Thymus (tissue), 11 donors: ENCODE measurements around the gene OR10A6. TPM values are rescaled to one million over a fixed set of nuclear protein-coding genes. Genes with fewer than 3 reads are reported as not detected.

Experiments
- DNase-seq, 9 donors: peaks; one replicate each; pipeline ENCODE4 v3.0.0-alpha.2; 2013; ENCODE audit warnings: low spot score in 9 of 9, low read depth in 6 of 9, missing footprints in 1 of 9
- H3K27ac ChIP-seq, 2 donors: one replicate each; pipeline ENCODE4 v1.5.1; 2013; ENCODE audit warnings: control low read depth in 1 of 2, low read depth in 1 of 2, low read length in 1 of 2, mild to moderate bottlenecking in 1 of 2, moderate library complexity in 1 of 2
- H3K27me3 ChIP-seq, 2 donors: one replicate each; pipeline ENCODE4 v1.5.1; 2013; ENCODE audit warnings: low read length in 1 of 2; ENCODE audit not compliant: control insufficient read depth in 2 of 2, insufficient read depth in 1 of 2
- H3K36me3 ChIP-seq, 2 donors: one replicate each; pipeline ENCODE4 v1.5.1; 2013; ENCODE audit warnings: low read length in 1 of 2, mild to moderate bottlenecking in 1 of 2, moderate library complexity in 1 of 2; ENCODE audit not compliant: control insufficient read depth in 2 of 2, insufficient read depth in 2 of 2
- H3K4me1 ChIP-seq, 2 donors: one replicate each; pipeline ENCODE4 v1.5.1; 2013; ENCODE audit warnings: low read length in 2 of 2; ENCODE audit not compliant: control insufficient read depth in 2 of 2, insufficient read depth in 2 of 2
- H3K4me3 ChIP-seq, 2 donors: one replicate each; pipeline ENCODE4 v1.5.1; 2013; ENCODE audit warnings: low read length in 2 of 2, control low read depth in 1 of 2, mild to moderate bottlenecking in 1 of 2
- H3K9me3 ChIP-seq, 2 donors: one replicate each; pipeline ENCODE4 v1.5.1; 2013; ENCODE audit warnings: low read length in 1 of 2, mild to moderate bottlenecking in 1 of 2; ENCODE audit not compliant: control insufficient read depth in 2 of 2, insufficient read depth in 1 of 2
- WGBS: extraction: QIAGEN DNeasy Blood & Tissue Kit; methylation state at CpG from one replicate; pipeline ENCODE4 v1.1.7; 2013; 5-methylcytosine and 5-hydroxymethylcytosine counted together
- polyA plus RNA-seq: library from polyadenylated mRNA; stranded (reverse); fragments of 200-250 nt; gene quantifications from one replicate; pipeline ENCODE4 v1.2.3, GENCODE V29; 2013
- total RNA-seq: library from RNA; stranded (reverse); fragments of 120-200 nt; gene quantifications from one replicate; pipeline ENCODE4 v1.2.4, GENCODE V29; 2013
- donor health status: healthy.

The OR10A6 gene
- total and polyA plus RNA-seq, 2 donors = 0.05 TPM; not detected in 1

DNA sequence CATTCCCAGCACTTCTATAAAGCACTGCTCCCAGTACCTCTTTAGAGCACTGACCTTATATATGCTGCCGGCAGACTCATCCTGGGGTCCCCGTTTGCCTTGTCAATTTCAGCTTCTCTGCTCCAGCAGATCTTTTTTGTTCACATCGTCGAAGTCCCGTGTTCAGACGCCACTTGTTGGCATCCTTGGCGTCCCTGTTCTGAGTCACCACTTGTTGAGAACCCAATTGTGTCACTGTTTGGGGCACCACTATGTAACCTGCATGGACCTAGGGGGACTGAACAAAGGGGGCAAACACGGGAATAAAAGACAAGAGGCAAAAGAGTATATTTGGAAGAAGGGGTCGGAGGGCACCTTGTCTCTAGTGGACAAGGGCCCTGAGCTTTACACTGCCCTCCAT lies 25.5 kb downstream of the OR10A6 start:
- 89% methylated on average over 9 of the region's 9 CpGs for WGBS
- Histone ChIP-seq H3K27ac (no peak overlapping the region), H3K4me3 (no peak overlapping the region), H3K36me3 (no peaks in the 10 kb centered on the region), H3K4me1 (no peaks in the 10 kb centered on the region), H3K9me3 (no peaks in the 10 kb centered on the region), H3K27me3 (no peaks in the 10 kb centered on the region)
- no peak for DNase-seq

DNA sequence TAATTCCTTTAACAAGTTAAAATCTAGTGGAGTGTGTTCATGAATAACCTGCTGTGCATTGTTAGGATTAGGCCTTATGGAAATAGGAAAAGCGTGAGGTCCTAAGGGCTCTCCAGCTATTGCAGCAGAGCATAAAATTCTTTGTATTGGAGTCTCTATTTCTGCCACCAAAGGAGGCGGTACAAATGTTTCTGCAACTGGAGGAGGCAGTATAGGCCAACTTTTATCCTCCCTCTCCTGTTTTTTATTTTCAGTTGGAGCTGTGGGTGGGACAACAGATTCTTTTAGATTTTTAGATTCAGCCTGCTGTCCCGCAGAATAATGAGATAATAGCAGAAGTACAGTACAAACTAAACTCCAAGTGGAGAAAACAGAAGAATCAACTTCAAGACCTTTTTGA lies 26.2 kb downstream of the OR10A6 start:
- Histone ChIP-seq H3K27ac (no peak overlapping the region), H3K36me3 (no peaks in the 10 kb centered on the region), H3K4me3 (no peak overlapping the region), H3K4me1 (no peaks in the 10 kb centered on the region), H3K27me3 (no peaks in the 10 kb centered on the region), H3K9me3 (no peaks in the 10 kb centered on the region)
- 89% methylated on average over 3 of the region's 3 CpGs for WGBS
- DNase-seq = no peak

DNA sequence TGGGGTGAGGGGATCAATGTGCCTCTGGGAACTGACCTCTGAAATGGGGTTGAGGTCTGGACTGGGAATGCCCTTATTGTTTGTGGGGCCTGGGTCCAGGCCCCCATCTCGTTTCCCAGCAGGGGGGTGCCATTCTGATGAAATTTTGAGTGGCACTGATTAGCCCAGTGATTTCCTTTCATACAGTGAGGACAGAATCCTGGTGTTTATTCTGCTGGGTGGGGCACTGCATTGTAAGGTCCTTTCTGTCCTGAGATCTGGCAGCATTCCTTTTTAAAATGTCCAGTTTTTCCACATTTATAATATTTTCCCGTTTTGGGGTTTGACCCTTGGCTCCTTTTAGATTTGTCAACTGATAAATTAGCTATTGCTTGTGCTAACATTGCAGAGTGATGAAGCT lies 27.1 kb downstream of the OR10A6 start:
- Histone ChIP-seq H3K9me3 (no peaks in the 10 kb centered on the region), H3K4me3 (no peak overlapping the region)

DNA sequence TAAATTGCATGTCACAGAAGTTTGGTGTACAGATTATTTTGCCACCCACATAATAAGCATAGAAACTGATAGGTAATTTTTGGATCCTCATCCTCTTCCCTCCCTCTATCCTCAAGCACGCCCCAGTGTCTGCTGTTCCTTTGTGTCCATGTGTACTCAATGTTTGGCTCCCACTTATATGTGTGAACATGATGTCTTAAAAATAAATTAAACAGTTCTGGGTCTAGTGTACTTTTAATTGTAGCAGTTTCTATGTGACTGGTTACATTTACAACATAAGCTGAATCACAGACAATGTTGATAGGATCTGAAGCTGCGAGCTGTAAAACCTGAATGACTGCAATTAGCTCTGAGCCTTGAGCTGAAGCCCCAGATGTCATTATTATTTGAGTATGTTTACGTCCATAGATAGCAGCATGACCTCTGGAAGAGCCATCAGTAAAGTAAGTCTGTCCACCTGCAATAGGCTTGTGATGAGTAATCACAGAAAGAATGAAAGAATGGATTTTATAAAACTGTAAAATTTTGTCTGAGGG lies 29.7 kb downstream of the OR10A6 start:
- Histone ChIP-seq H3K27ac (no peak overlapping the region), H3K4me1 (no peaks in the 10 kb centered on the region), H3K9me3 (no peaks in the 10 kb centered on the region), H3K36me3 (no peaks in the 10 kb centered on the region), H3K4me3 (no peak overlapping the region), H3K27me3 (no peaks in the 10 kb centered on the region)
- 80% methylated on average over 3 of the region's 3 CpGs for WGBS
- no peak for DNase-seq

More for the DNA sequence above, 27.1 kb downstream of the OR10A6 start:
- H3K27ac ChIP-seq = no peak overlapping the region
- 49% methylated on average over 2 of the region's 2 CpGs for WGBS
- no peak for DNase-seq
- H3K4me1 ChIP-seq = no peaks in the 10 kb centered on the region
- no peaks in the 10 kb centered on the region for H3K36me3 ChIP-seq
- no peaks in the 10 kb centered on the region for H3K27me3 ChIP-seq

DNA sequence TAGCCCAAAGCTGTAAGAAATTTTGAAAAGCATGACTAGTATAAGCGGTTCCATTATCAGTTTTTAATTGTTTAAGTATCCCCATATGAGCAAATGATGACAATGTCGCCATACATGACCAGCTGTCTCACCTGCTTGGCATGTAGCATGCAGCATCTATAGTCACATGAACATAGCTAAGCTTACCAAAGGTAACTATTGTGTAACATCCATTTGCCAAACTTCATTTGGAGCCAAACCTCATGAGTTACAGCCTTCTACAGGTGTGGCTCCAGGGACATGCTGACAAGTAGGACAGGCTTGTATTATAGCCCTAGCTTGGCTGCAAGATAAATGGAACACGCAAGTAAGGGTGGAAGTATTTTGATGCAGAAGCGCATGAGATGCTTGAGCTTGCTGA lies 30.4 kb downstream of the OR10A6 start:
- Histone ChIP-seq H3K36me3 (no peaks in the 10 kb centered on the region), H3K27ac (no peak overlapping the region), H3K9me3 (no peaks in the 10 kb centered on the region), H3K4me1 (no peaks in the 10 kb centered on the region), H3K4me3 (no peak overlapping the region), H3K27me3 (no peaks in the 10 kb centered on the region)
- WGBS = 91% methylated on average over 4 of the region's 4 CpGs
- DNase-seq = no peak

DNA sequence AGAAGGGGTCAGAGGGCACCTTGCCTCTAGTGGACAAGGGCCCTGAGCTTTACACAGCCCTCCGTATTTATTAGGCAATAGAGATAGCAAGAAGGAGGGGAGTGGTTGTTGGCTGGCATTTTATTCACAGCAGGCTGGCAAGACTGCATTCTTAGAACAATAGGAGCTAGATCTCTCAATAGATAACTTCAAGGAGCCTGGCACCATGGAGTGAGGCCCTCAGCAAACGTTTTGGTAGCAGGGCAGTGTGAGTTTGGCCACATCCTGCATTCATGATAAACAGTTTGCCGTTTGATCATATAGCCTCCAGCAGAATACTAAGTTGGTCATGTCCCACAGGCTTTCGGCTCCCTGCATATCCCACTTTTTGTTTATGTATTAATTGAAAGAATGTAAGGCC lies 31.6 kb downstream of the OR10A6 start:
- Histone ChIP-seq H3K4me1 (no peaks in the 10 kb centered on the region), H3K27ac (no peak overlapping the region), H3K9me3 (no peaks in the 10 kb centered on the region), H3K36me3 (no peaks in the 10 kb centered on the region), H3K27me3 (no peaks in the 10 kb centered on the region), H3K4me3 (no peak overlapping the region)
- WGBS = 65% methylated on average over 4 of the region's 4 CpGs
- no peak for DNase-seq

DNA sequence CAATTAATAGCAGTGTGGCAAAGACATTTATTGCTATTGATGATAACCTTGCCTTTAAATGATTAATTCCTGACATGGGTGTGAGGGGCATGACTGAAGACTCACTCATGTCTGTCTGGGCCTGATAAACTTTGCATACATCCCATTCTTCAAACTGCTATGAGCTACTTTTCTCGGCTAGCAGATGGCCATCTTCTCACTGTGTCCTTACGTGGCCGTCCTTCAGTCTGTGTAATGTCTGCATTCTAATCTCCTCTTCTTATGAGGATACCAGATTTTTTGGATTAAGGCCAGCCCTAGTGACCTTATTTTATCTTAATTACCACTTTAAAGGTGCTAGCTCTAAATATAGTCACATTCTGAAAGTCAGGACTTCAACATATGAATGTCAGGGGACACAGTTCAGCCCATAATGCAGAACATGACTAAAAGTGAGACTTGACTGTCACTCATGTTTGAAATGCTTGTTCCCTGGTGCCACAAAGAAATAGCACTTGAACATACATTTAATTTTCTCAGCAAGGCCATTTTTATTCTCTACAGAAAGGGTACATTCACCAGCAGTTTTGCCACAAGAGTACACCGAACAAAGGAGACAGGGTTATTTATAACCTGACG lies 32.3 kb downstream of the OR10A6 start:
- no peak overlapping the region for H3K27ac ChIP-seq
- WGBS = 96% methylated on average over 5 of the region's 5 CpGs
- H3K36me3 ChIP-seq = no peaks in the 10 kb centered on the region
- no peaks in the 10 kb centered on the region for H3K27me3 ChIP-seq
- no peak overlapping the region for H3K4me3 ChIP-seq
- no peak for DNase-seq
- no peaks in the 10 kb centered on the region for H3K9me3 ChIP-seq
- no peaks in the 10 kb centered on the region for H3K4me1 ChIP-seq

DNA sequence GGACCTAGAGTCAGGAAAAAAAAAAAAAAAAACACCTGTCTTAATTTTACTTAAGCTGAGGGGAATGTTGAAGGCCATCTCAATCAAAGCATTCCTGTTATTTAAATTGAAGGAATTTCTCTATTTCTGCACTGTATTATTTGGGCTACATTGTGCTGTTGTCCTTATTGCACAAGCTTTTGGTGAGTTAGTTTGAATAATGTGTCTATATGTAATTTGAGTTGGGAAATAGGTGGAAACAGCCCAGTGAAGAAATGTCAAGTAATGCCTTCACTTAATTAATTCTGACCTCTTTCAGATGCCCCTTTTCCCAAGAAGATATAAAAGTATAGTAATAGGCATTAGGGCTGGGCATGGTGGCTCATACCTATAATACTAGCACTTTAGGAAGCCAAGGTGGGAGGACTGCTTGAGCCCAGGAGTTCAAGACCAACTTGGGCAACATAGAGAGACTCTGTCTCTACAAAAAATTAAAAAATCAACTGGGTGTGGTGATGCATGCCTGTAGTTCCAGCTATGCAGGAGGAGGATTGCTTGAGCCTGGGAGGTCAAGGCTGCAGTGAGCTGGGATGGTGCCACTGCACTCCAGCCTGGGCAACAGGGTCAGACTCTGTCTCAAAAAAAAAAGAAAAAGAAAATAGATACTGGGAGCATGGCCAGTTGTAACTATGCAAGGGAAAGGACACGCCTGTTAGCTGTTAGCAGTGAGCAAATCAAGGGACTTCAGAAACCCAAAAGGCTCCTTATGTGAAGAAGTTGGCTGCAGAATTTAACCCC lies 34.9 kb downstream of the OR10A6 start:
- Histone ChIP-seq H3K4me1 (no peaks in the 10 kb centered on the region), H3K27ac (no peak overlapping the region), H3K4me3 (no peak overlapping the region), H3K9me3 (no peaks in the 10 kb centered on the region), H3K27me3 (no peaks in the 10 kb centered on the region), H3K36me3 (no peaks in the 10 kb centered on the region)
- 86% methylated on average over 1 of the region's 1 CpG for whole genome bisulfite sequencing
- DNase-seq = no peak

DNA sequence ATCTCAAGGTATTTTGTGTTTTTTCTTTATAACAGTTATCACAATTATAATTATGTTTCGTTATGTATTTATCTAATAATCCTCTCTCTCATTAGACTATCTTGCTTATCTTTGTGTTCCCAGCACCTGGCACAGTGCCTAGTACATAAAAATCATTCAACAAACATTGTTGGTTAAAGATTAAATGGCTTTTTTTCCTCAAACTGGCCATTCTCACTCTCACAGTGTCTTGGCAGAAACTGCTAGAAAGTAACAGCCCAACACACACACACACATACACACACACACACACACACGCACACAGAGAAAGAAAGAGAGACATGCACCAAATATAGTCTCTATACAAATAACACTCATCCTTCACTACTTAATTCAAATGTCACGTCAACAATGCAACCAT lies 36.8 kb downstream of the OR10A6 start:
- Histone ChIP-seq H3K27ac (no peak overlapping the region), H3K4me3 (no peak overlapping the region), H3K36me3 (no peaks in the 10 kb centered on the region), H3K27me3 (peaks cover 0 to 4% of the 10 kb centered on the region in 2 donors), H3K4me1 (no peaks in the 10 kb centered on the region), H3K9me3 (no peaks in the 10 kb centered on the region)
- no peak for DNase-seq
- WGBS = 93% methylated on average over 3 of the region's 3 CpGs
